GM23338 (cell line): Measurements from ENCODE around the gene ANTXR1. TPM values are rescaled to one million over a fixed set of nuclear protein-coding genes. Genes with fewer than 3 reads are reported as not detected.

ENCODE experiments used
- ATAC-seq: fragments of 200-7000 bp; cut with Tn5 transposase; 3 replicates; pipeline ENCODE4 v1.9.1; 2020
- DNase-seq: peaks from one replicate; pipeline ENCODE4 v3.0.0-alpha.2; 2015; ENCODE audit warnings: low spot score
- H2AFZ ChIP-seq: fragments of 200-600 bp; sonication (generic); 2 replicates; pipeline ENCODE4 v1.8.0; 2016; ENCODE audit warnings: antibody characterized with exemption, mild to moderate bottlenecking, moderate library complexity
- H3F3A ChIP-seq: fragments of 200-600 bp; sonication (generic); replicated peaks from 2 replicates; pipeline ENCODE4 v1.8.0; 2017; ENCODE audit warnings: antibody characterized with exemption, mixed run types, low read depth
- H3K27ac ChIP-seq: fragments of 200-600 bp; sonication (generic); 2 replicates; pipeline ENCODE4 v1.6.1; 2016; ENCODE audit warnings: low read depth
- H3K27me3 ChIP-seq: fragments of 200-600 bp; sonication (generic); 2 replicates; pipeline ENCODE4 v1.8.0; 2016; ENCODE audit warnings: mild to moderate bottlenecking, mixed run types, moderate library complexity; ENCODE audit not compliant: insufficient read depth
- H3K36me3 ChIP-seq: fragments of 200-600 bp; sonication (generic); 2 replicates; pipeline ENCODE4 v1.8.0; 2016; ENCODE audit warnings: mild to moderate bottlenecking; ENCODE audit not compliant: insufficient read depth
- H3K4me1 ChIP-seq: fragments of 200-600 bp; sonication (generic); 2 replicates; pipeline ENCODE4 v1.8.0; 2016; ENCODE audit warnings: mild to moderate bottlenecking, moderate library complexity; ENCODE audit not compliant: insufficient read depth
- H3K4me2 ChIP-seq: fragments of 200-600 bp; sonication (generic); 2 replicates; pipeline ENCODE4 v1.7.1; 2017; ENCODE audit warnings: mixed run types
- H3K4me3 ChIP-seq: fragments of 200-600 bp; sonication (generic); 2 replicates; pipeline ENCODE4 v1.6.1; 2016; ENCODE audit warnings: mixed run types
- H3K79me2 ChIP-seq: fragments of 200-600 bp; sonication (generic); replicated peaks from 2 replicates; pipeline ENCODE4 v1.8.0; 2017; ENCODE audit warnings: mild to moderate bottlenecking; ENCODE audit not compliant: insufficient read depth
- H3K9me2 ChIP-seq: fragments of 200-600 bp; sonication (generic); 2 replicates; pipeline ENCODE4 v1.8.0; 2017; ENCODE audit not compliant: insufficient read depth
- H4K20me1 ChIP-seq: fragments of 200-600 bp; sonication (generic); replicated peaks from 2 replicates; pipeline ENCODE4 v1.8.0; 2017; ENCODE audit warnings: mild to moderate bottlenecking; ENCODE audit not compliant: insufficient read depth
- H3K27ac Mint-ChIP-seq: 2 replicates; pipeline ENCODE4 v1.8.0; 2020; ENCODE audit warnings: inconsistent platforms, mild to moderate bottlenecking, moderate library complexity, mixed read lengths
- H3K27me3 Mint-ChIP-seq: 3 replicates; pipeline ENCODE4 v1.8.0; 2022; ENCODE audit warnings: low read depth, mild to moderate bottlenecking, moderate library complexity, mixed read lengths, inconsistent platforms; ENCODE audit not compliant: insufficient read depth, poor library complexity
- H3K36me3 Mint-ChIP-seq: 3 replicates; pipeline ENCODE4 v1.8.0; 2021; ENCODE audit warnings: low read depth, mild to moderate bottlenecking, inconsistent platforms, moderate library complexity, mixed read lengths
- H3K4me1 Mint-ChIP-seq: 3 replicates; pipeline ENCODE4 v1.8.0; 2020; ENCODE audit warnings: mild to moderate bottlenecking, inconsistent platforms, mixed read lengths
- H3K4me3 Mint-ChIP-seq: 3 replicates; pipeline ENCODE4 v1.8.0; 2021; ENCODE audit warnings: moderate library complexity, mild to moderate bottlenecking, inconsistent platforms, mixed read lengths
- H3K9me3 Mint-ChIP-seq: 3 replicates; pipeline ENCODE4 v1.8.0; 2020; ENCODE audit warnings: moderate library complexity, mild to moderate bottlenecking, inconsistent platforms, mixed read lengths
- CREB1 ChIP-seq: fragments of 250-450 bp; sonication (Bioruptor Pico); IDR thresholded peaks from 2 replicates; pipeline ENCODE4 v1.5.0; 2020; ENCODE audit warnings: low read depth, mild to moderate bottlenecking, moderate library complexity
- EZH2 ChIP-seq: fragments of 200-600 bp; sonication (generic); IDR thresholded peaks from one replicate; pipeline ENCODE4 v1.8.0; 2017; ENCODE audit warnings: antibody characterized with exemption, mild to moderate bottlenecking, low read depth; ENCODE audit not compliant: unreplicated experiment
- NANOG ChIP-seq: IDR thresholded peaks from 2 replicates; pipeline ENCODE4 v1.6.1; 2016; ENCODE audit warnings: antibody characterized with exemption, borderline replicate concordance
- REST ChIP-seq: IDR thresholded peaks from one replicate; pipeline ENCODE4 v1.6.1; 2018; ENCODE audit warnings: antibody characterized with exemption; ENCODE audit not compliant: unreplicated experiment
- STAT1 ChIP-seq: IDR thresholded peaks from one replicate; pipeline ENCODE4 v1.6.1; 2016; ENCODE audit warnings: antibody characterized with exemption; ENCODE audit not compliant: unreplicated experiment
- ZNF462 ChIP-seq: fragments of 250-450 bp; sonication (Bioruptor Pico); IDR thresholded peaks from 2 replicates; pipeline ENCODE4 v1.5.0; 2020; ENCODE audit warnings: mild to moderate bottlenecking, moderate library complexity
- polyA plus RNA-seq: library from polyadenylated mRNA; unstranded; fragments of >200 nt; fragmentation: Nextera tagmentation; extraction: Ambion mirVana; gene quantifications from 2 replicates; pipeline ENCODE4 v1.2.1, GENCODE V29; 2016
- total RNA-seq: library from RNA; depleted of rRNA; stranded (reverse); fragments of >200 nt; shearing (Covaris generic); gene quantifications from 2 replicates; pipeline ENCODE4 v1.2.3, GENCODE V29; 2014

ANTXR1 gene
- total and polyA plus RNA-seq, 2 experiments from 2014 or later, result 16.1 to 23.1 TPM

DNA sequence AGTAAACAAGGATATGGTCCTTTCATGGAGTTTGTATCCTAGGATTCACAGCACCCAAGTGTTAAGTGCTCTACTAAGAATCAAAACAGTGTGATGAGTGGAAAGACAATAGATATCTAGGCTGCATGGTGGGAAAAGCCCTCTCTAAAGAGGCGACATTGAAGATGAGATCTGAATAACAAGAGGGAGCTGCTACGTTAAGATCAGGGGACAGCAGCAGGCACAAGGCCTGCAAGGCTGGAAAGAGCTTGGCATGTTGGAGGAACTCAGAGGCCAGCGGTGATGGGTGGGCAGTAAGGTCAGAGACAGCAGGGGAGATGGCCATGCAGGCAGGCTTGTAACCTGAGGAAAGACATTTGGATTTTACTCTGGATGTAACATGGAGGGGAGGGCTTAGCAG, 196.5 kb downstream of the ANTXR1 start:
- Histone ChIP-seq H4K20me1 (no peaks in the 10 kb centered on the region), H2AFZ (no peak overlapping the region), H3K79me2 (no peaks in the 10 kb centered on the region), H3K36me3 (0 out of 2 replicates have a peak, but pooled peaks cover 4% of the 10 kb centered on the region), H3K4me3 (no peak overlapping the region), H3K27ac (peak overlapping the region; percentile 0; the same call in 1 of the 2 replicates), H3F3A (no peaks in the 10 kb centered on the region), H3K4me1 (peaks cover 23% of the 10 kb centered on the region), H3K4me2 (peak overlapping the region; percentile 41), H3K27me3 (no peaks in the 10 kb centered on the region), H3K9me2 (no peaks in the 10 kb centered on the region)
- Mint-ChIP-seq H3K27me3 (peaks cover 1% of the 10 kb centered on the region), H3K9me3 (peaks cover 19% of the 10 kb centered on the region), H3K27ac (no peak overlapping the region), H3K4me3 (no peak overlapping the region), H3K36me3 (peaks cover 25% of the 10 kb centered on the region), H3K4me1 (peaks cover 2% of the 10 kb centered on the region; the same call in 1 of the 3 replicates)
- ATAC-seq (peak; percentile 92), DNase-seq (peak; percentile 52)
- TF ChIP-seq CREB1 (CRISPR knock-in tag) (peak; percentile 45), EZH2 (no peak), NANOG (peak; percentile 73; the same call in 1 of the 2 replicates), STAT1 (no peak), REST (no peak), ZNF462 (CRISPR knock-in tag) (peak; percentile 67; the same call in 1 of the 2 replicates)
